ENCODE results near the gene CTXN2.

DNA sequence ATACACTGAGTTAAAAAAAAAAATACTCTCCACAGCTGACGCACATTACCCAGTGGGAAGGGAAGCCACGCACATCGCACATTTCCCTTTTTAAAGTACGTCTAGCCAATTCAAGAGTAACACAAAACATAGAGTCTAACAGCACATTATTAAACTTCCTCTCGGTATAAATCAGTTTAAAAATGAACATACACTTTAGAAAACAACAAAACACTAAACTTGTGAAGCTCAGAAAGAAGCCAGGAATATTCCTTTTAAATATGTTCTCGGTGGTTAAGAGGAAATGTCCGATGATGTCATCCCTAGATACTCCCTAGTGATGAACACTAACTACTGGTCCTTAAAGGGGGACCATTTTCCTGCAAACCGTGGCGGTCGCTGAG, 14.1 kb upstream of the CTXN2 start:
- TF ChIP-seq CTCF (IDR thresholded peaks at IDR 0.05; ENCODE audit: insufficient read depth, low read length) (no peak), GABPA (IDR thresholded peaks at IDR 0.05; ENCODE audit: low read depth) (no peak)
